Stimulated activated naive B cell treated with anti-CD40 and anti-IgM and Interleukin-4, amounts not matched to agents 10 μg/mL and 1 μg/mL and 100 μg/mL, for 72 hours (primary cell): ENCODE results near the gene GHRL.
A peak's percentile ranks its signal among the peaks of the same experiment; 100 is the strongest.

Experiments used
- ATAC-seq, 2 donors: fragments of 150-1000 bp; cut with Tn5 transposase; replicated peaks; 2 replicates each; pipeline ENCODE4 v1.10.0; 2021; ENCODE audit warnings: moderate library complexity in 1 of 2
- DNase-seq: peaks from one replicate; pipeline ENCODE4 v3.0.0; 2021
- H3K27ac Mint-ChIP-seq: one replicate; pipeline ENCODE4 v1.8.0; 2022; ENCODE audit warnings: mild to moderate bottlenecking, mixed read lengths
- H3K27me3 Mint-ChIP-seq, 2 donors: one replicate each; pipeline ENCODE4 v1.8.0; 2022; ENCODE audit warnings: mixed read lengths in 2 of 2
- H3K36me3 Mint-ChIP-seq, 2 donors: one replicate each; pipeline ENCODE4 v1.8.0; 2022; ENCODE audit warnings: mixed read lengths in 2 of 2, mild to moderate bottlenecking in 1 of 2
- H3K4me1 Mint-ChIP-seq, 2 donors: one replicate each; pipeline ENCODE4 v1.8.0; 2022; ENCODE audit warnings: mixed read lengths in 2 of 2, mild to moderate bottlenecking in 1 of 2
- H3K4me3 Mint-ChIP-seq, 2 donors: one replicate each; pipeline ENCODE4 v1.8.0; 2022; ENCODE audit warnings: mild to moderate bottlenecking in 2 of 2, mixed read lengths in 2 of 2, moderate library complexity in 1 of 2
- H3K9me3 Mint-ChIP-seq, 2 donors: one replicate each; pipeline ENCODE4 v1.8.0; 2022; ENCODE audit warnings: mixed read lengths in 2 of 2, mild to moderate bottlenecking in 1 of 2

GHRL gene

GRCh38 chr3:10245081-10245712 is 47.5 kb downstream of the GHRL start:
- ATAC-seq (no peak), DNase-seq (no peak)
- no peak overlapping the region for H3K27ac Mint-ChIP-seq
- peaks cover 3 to 10% of the 10 kb centered on the region in 2 donors for H3K9me3 Mint-ChIP-seq
- peaks cover 37 to 53% of the 10 kb centered on the region in 2 donors for H3K36me3 Mint-ChIP-seq
- no peaks in the 10 kb centered on the region for H3K27me3 Mint-ChIP-seq
- H3K4me3 Mint-ChIP-seq = no peak overlapping the region
- peaks cover 16 to 31% of the 10 kb centered on the region in 2 donors for H3K4me1 Mint-ChIP-seq

GRCh38 chr3:10244009-10244408 is 48.7 kb downstream of the GHRL start:
- no peak for ATAC-seq
- H3K4me1 Mint-ChIP-seq = peaks cover 10 to 20% of the 10 kb centered on the region in 2 donors
- DNase-seq = no peak
- H3K9me3 Mint-ChIP-seq = peaks cover 3 to 10% of the 10 kb centered on the region in 2 donors
- no peak overlapping the region for H3K27ac Mint-ChIP-seq
- H3K27me3 Mint-ChIP-seq = no peaks in the 10 kb centered on the region
- peaks cover 36 to 50% of the 10 kb centered on the region in 2 donors for H3K36me3 Mint-ChIP-seq
- H3K4me3 Mint-ChIP-seq = no peak overlapping the region

- Mint-ChIP-seq H3K27ac (peak overlapping the region; percentile 91), H3K36me3 (peaks cover 40 to 53% of the 10 kb centered on the region in 2 donors), H3K9me3 (peaks cover 0 to 8% of the 10 kb centered on the region in 2 donors), H3K27me3 (no peaks in the 10 kb centered on the region), H3K4me1 (peaks cover 5 to 13% of the 10 kb centered on the region in 2 donors), H3K4me3 (no peak overlapping the region)
- ATAC-seq (peak; percentile 88 to 94), DNase-seq (no peak)
Observed at GRCh38 chr3:10242182-10243065, 50.3 kb downstream of the GHRL start.

DNA sequence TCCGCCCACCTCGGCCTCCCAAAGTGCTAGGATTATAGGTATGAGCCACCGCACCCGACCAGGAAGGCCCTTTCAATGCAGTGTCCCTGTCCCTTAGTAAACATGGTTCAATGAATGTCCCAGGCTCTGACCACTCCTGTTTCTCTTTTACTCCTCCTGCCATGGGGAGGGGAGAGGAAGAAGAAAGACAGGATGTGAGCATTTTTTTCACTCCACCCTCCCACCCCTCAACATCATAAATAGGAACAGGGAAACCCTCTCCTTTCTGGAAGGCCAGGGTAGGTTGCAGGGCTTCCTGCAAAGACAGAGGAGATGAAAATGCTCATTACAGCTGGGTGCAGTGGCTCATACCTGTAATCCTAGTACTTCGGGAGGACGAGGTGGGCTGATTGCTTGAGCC is 51.9 kb downstream of the GHRL start:
- no peak overlapping the region for H3K4me3 Mint-ChIP-seq
- DNase-seq (no peak), ATAC-seq (no peak)
- peaks cover 0 to 6% of the 10 kb centered on the region in 2 donors for H3K9me3 Mint-ChIP-seq
- H3K27me3 Mint-ChIP-seq = no peaks in the 10 kb centered on the region
- no peak overlapping the region for H3K27ac Mint-ChIP-seq
- peaks cover 40 to 58% of the 10 kb centered on the region in 2 donors for H3K36me3 Mint-ChIP-seq
- H3K4me1 Mint-ChIP-seq = peaks cover 5 to 13% of the 10 kb centered on the region in 2 donors

GRCh38 chr3:10238345-10239183 is 54.2 kb downstream of the GHRL start:
- DNase-seq (no peak), ATAC-seq (no peak)
- Mint-ChIP-seq H3K36me3 (peaks cover 30 to 50% of the 10 kb centered on the region in 2 donors), H3K4me1 (peaks cover 5 to 13% of the 10 kb centered on the region in 2 donors), H3K27me3 (no peaks in the 10 kb centered on the region), H3K4me3 (no peak overlapping the region), H3K27ac (no peak overlapping the region), H3K9me3 (no peaks in the 10 kb centered on the region)
